ENCODE results near the gene EMILIN2.

EMILIN2 gene

GRCh38 chr18:2869207-2869606, 22.4 kb downstream of the EMILIN2 start:
- ChIA-PET CTCF (no interaction called here), POLR2A (no interaction called here)
- TF ChIP-seq ARNT (IDR thresholded peaks at IDR 0.05) (no peak), LEF1 (IDR thresholded peaks at IDR 0.05; ENCODE audit: borderline replicate concordance) (no peak), ELF4 (IDR thresholded peaks at IDR 0.05) (no peak), NFRKB (IDR thresholded peaks at IDR 0.05) (no peak), HDGF (IDR thresholded peaks at IDR 0.05; ENCODE audit: borderline replicate concordance) (no peak)
- DNase-seq (ENCODE audit: extremely low spot score): no peak

GRCh38 chr18:2871111-2871720, 24.4 kb downstream of the EMILIN2 start:
- ChIA-PET POLR2A (no interaction called here), CTCF (no interaction called here)
- no peak for DNase-seq (ENCODE audit: extremely low spot score)
- TF ChIP-seq SUZ12 (IDR thresholded peaks at IDR 0.05) (no peak), ARNT (IDR thresholded peaks at IDR 0.05) (no peak), FOXK2 (IDR thresholded peaks at IDR 0.05) (no peak), FOXA1 (IDR thresholded peaks at IDR 0.05) (no peak), FOXM1 (IDR thresholded peaks at IDR 0.05; ENCODE audit: borderline replicate concordance) (no peak), CTBP1 (IDR thresholded peaks at IDR 0.05; ENCODE audit: borderline replicate concordance) (no peak), BHLHE40 (IDR thresholded peaks at IDR 0.05; ENCODE audit: borderline replicate concordance) (no peak), ZNF384 (IDR thresholded peaks at IDR 0.05) (no peak), NFRKB (IDR thresholded peaks at IDR 0.05) (no peak), LEF1 (IDR thresholded peaks at IDR 0.05; ENCODE audit: borderline replicate concordance) (no peak), HDGF (IDR thresholded peaks at IDR 0.05; ENCODE audit: borderline replicate concordance) (no peak), PKNOX1 (IDR thresholded peaks at IDR 0.05) (no peak), SP1 (IDR thresholded peaks at IDR 0.05) (no peak), ELF4 (IDR thresholded peaks at IDR 0.05) (no peak), TARDBP (IDR thresholded peaks at IDR 0.05) (no peak), L3MBTL2 (conservative IDR thresholded peaks at IDR 0.05) (no peak)

- TF ChIP-seq FOXM1 (IDR thresholded peaks at IDR 0.05; ENCODE audit: borderline replicate concordance) (no peak), FOXA1 (IDR thresholded peaks at IDR 0.05) (no peak), ELF4 (IDR thresholded peaks at IDR 0.05) (no peak), ZNF384 (IDR thresholded peaks at IDR 0.05) (no peak)
- DNase-seq (ENCODE audit: extremely low spot score): no peak
- ChIA-PET POLR2A (no interaction called here), CTCF (no interaction called here)
Measured at GRCh38 chr18:2872095-2872494, 25.3 kb downstream of the EMILIN2 start.

- ChIA-PET POLR2A (no interaction called here), CTCF (no interaction called here)
- no peak for DNase-seq (ENCODE audit: extremely low spot score)
Measured at GRCh38 chr18:2874765-2875164, 28.0 kb downstream of the EMILIN2 start.

GRCh38 chr18:2878656-2879330, 32.0 kb downstream of the EMILIN2 start:
- CTCF ChIA-PET: no interaction called here
- DNase-seq (ENCODE audit: extremely low spot score): no peak
- TF ChIP-seq LEF1 (IDR thresholded peaks at IDR 0.05; ENCODE audit: borderline replicate concordance) (no peak), SUZ12 (IDR thresholded peaks at IDR 0.05) (no peak), TARDBP (IDR thresholded peaks at IDR 0.05) (no peak), BHLHE40 (IDR thresholded peaks at IDR 0.05; ENCODE audit: borderline replicate concordance) (no peak), FOXA1 (IDR thresholded peaks at IDR 0.05) (no peak), ELF4 (IDR thresholded peaks at IDR 0.05) (no peak), ZNF384 (IDR thresholded peaks at IDR 0.05) (no peak)
- POLR2A ChIA-PET: no interaction called here

More at GRCh38 chr18:2874765-2875164, 28.0 kb downstream of the EMILIN2 start:
- TF ChIP-seq FOXK2 (IDR thresholded peaks at IDR 0.05) (no peak), SUZ12 (IDR thresholded peaks at IDR 0.05) (no peak), LEF1 (IDR thresholded peaks at IDR 0.05; ENCODE audit: borderline replicate concordance) (no peak)

GRCh38 chr18:2879889-2880288, 33.1 kb downstream of the EMILIN2 start:
- no peak for DNase-seq (ENCODE audit: extremely low spot score)
- ChIA-PET POLR2A (no interaction called here), CTCF (no interaction called here)
- TF ChIP-seq ZNF384 (IDR thresholded peaks at IDR 0.05) (no peak), FOXK2 (IDR thresholded peaks at IDR 0.05) (no peak), TARDBP (IDR thresholded peaks at IDR 0.05) (no peak)

- CTCF ChIA-PET: no interaction called here
Measured at GRCh38 chr18:2880473-2880872, 33.7 kb downstream of the EMILIN2 start.

GRCh38 chr18:2881088-2881839, 34.5 kb downstream of the EMILIN2 start:
- POLR2A ChIA-PET: no interaction called here
- DNase-seq (ENCODE audit: extremely low spot score): no peak
- TF ChIP-seq ELF4 (IDR thresholded peaks at IDR 0.05) (no peak), L3MBTL2 (conservative IDR thresholded peaks at IDR 0.05) (no peak), HDGF (IDR thresholded peaks at IDR 0.05; ENCODE audit: borderline replicate concordance) (no peak), TARDBP (IDR thresholded peaks at IDR 0.05) (no peak), FOXA1 (IDR thresholded peaks at IDR 0.05) (no peak), ZNF384 (IDR thresholded peaks at IDR 0.05) (no peak), SUZ12 (IDR thresholded peaks at IDR 0.05) (no peak), FOXM1 (IDR thresholded peaks at IDR 0.05; ENCODE audit: borderline replicate concordance) (no peak), BHLHE40 (IDR thresholded peaks at IDR 0.05; ENCODE audit: borderline replicate concordance) (no peak)
- CTCF ChIA-PET: no interaction called here

More at GRCh38 chr18:2880473-2880872, 33.7 kb downstream of the EMILIN2 start:
- TF ChIP-seq NFRKB (IDR thresholded peaks at IDR 0.05) (no peak), CTBP1 (IDR thresholded peaks at IDR 0.05; ENCODE audit: borderline replicate concordance) (no peak), FOXM1 (IDR thresholded peaks at IDR 0.05; ENCODE audit: borderline replicate concordance) (no peak)
- POLR2A ChIA-PET: no interaction called here
- DNase-seq (ENCODE audit: extremely low spot score): no peak
